ENCODE results near the gene NCKAP5. TPM values are rescaled to one million over a fixed set of nuclear protein-coding genes. Genes with fewer than 3 reads are reported as not detected.

Gene NCKAP5
- total RNA-seq, 1 donor from 2014 or later, result 0.87 TPM

DNA sequence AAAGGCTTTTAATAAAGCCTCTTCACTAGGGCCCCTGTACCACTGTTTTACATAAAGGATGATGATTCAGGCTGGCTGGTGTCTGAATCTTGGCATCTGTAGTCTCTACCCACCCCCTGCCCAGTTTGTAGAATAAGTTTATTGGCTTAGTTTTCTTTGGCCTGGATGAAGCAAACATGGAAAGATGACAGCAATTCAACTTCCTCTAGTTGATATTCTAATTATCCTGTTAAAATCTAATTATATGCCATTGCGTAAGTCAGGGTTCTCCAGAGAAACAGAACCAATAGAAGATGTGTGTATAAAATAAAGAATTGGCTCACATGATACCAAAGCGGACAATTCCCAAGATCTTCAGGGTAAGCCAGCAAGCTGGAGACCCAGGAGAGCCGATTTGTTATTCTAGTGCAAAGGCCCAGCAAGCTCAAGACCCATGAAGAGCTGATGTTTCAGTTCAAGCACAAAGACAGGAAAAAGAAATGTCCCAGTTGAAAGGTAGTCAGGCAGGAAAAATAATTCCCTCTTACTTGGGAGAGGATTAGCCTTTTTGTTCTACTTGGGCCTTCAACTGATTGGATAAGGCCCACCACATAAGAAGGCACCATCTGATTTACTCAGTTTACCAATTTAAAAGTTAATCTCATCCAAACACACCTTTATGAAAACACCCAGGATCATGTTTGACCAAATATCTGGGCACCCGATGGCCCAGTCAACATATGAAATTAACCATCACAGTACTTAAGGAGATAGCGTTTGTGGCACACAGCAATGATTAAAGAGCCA, 815.6 kb downstream of the NCKAP5 start:
- Mint-ChIP-seq H3K27me3 (ENCODE audit: low read depth) (no peaks in the 10 kb centered on the region), H3K4me1 (ENCODE audit: low read depth) (peaks cover 6% of the 10 kb centered on the region), H3K36me3 (ENCODE audit: low read depth) (no peaks in the 10 kb centered on the region), H3K27ac (ENCODE audit: unreplicated experiment) (no peak overlapping the region), H3K9me3 (ENCODE audit: low read depth) (peaks cover 5% of the 10 kb centered on the region), H3K4me3 (ENCODE audit: unreplicated experiment) (no peak overlapping the region)
- TF ChIP-seq, protein P1, sequence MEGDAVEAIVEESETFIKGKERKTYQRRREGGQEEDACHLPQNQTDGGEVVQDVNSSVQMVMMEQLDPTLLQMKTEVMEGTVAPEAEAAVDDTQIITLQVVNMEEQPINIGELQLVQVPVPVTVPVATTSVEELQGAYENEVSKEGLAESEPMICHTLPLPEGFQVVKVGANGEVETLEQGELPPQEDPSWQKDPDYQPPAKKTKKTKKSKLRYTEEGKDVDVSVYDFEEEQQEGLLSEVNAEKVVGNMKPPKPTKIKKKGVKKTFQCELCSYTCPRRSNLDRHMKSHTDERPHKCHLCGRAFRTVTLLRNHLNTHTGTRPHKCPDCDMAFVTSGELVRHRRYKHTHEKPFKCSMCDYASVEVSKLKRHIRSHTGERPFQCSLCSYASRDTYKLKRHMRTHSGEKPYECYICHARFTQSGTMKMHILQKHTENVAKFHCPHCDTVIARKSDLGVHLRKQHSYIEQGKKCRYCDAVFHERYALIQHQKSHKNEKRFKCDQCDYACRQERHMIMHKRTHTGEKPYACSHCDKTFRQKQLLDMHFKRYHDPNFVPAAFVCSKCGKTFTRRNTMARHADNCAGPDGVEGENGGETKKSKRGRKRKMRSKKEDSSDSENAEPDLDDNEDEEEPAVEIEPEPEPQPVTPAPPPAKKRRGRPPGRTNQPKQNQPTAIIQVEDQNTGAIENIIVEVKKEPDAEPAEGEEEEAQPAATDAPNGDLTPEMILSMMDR (IDR thresholded peaks at IDR 0.05), result no peak
- DNase-seq (ENCODE audit: low spot score), result no peak

DNA sequence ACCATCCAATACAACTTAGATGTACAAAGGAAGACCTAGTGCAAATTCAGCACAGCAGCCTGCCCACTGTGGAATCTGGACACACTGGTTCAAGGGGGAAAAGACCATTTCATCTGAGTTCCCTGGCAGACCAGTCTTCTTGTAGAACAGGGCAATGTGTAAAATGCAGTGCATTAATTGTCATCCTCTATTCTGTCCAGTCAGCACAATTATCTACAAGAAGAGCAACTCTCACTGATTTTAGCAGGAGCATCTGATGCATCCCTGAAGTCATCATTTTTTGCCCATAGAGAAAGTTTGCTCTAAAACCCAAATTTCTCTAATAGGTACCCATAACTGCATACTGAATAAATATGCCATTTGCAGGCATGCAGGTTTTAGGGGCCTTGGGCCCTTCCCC, 816.4 kb downstream of the NCKAP5 start:
- Mint-ChIP-seq H3K27me3 (ENCODE audit: low read depth) (no peaks in the 10 kb centered on the region), H3K27ac (ENCODE audit: unreplicated experiment) (no peak overlapping the region), H3K4me1 (ENCODE audit: low read depth) (no peaks in the 10 kb centered on the region), H3K4me3 (ENCODE audit: unreplicated experiment) (no peak overlapping the region), H3K36me3 (ENCODE audit: low read depth) (no peaks in the 10 kb centered on the region), H3K9me3 (ENCODE audit: low read depth) (peaks cover 5% of the 10 kb centered on the region)
- TF ChIP-seq, protein P1 (IDR thresholded peaks at IDR 0.05), result no peak
- no peak for DNase-seq (ENCODE audit: low spot score)

DNA sequence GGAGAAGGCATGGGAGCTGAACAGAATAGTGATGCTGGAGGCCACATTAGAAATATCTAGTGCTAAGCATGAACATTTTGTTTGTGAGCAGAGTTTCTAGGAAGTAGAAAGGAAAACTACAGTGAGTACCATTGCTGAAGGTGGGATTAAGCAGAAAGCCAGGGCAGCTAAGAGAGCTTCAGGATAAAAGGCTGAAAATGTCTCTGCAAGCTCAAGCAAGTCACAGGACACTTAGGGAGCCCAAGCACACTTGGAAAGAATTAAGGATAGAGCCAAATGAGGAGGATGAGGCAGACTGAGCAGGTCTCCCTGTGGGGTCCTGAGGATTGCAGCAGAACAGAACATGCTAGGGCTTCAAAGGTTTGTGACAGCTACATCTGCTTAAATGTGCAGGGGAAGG, 817.7 kb downstream of the NCKAP5 start:
- no peaks in the 10 kb centered on the region for H3K27me3 Mint-ChIP-seq (ENCODE audit: low read depth)
- no peak overlapping the region for H3K4me3 Mint-ChIP-seq (ENCODE audit: unreplicated experiment)
- peaks cover 5% of the 10 kb centered on the region for H3K9me3 Mint-ChIP-seq (ENCODE audit: low read depth)
- no peak overlapping the region for H3K27ac Mint-ChIP-seq (ENCODE audit: unreplicated experiment)
- no peaks in the 10 kb centered on the region for H3K4me1 Mint-ChIP-seq (ENCODE audit: low read depth)
- no peak for DNase-seq (ENCODE audit: low spot score)
- no peaks in the 10 kb centered on the region for H3K36me3 Mint-ChIP-seq (ENCODE audit: low read depth)
- TF ChIP-seq, protein P1 (IDR thresholded peaks at IDR 0.05), result no peak

DNA sequence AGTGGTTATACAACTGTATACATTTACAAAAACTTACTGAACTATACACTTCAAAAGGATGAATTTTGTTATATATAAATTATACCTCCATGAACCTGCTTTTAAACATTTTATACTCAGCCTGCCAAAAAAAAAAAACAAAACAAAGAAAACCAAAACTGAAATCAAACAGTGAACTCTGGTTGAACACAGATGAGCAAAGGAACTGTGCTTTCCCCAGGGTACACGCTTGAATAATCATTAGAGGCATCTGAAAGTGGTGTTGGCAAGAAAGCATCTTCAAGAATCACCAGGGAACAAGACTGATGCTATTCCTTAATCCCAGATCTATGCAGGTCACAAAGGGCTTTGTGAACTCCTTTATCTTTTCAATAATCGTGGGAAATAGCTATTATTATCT, 821.2 kb downstream of the NCKAP5 start:
- TF ChIP-seq, protein P1 (IDR thresholded peaks at IDR 0.05), result no peak
- peaks cover 2% of the 10 kb centered on the region for H3K36me3 Mint-ChIP-seq (ENCODE audit: low read depth)
- H3K27me3 Mint-ChIP-seq (ENCODE audit: low read depth), result no peaks in the 10 kb centered on the region
- H3K27ac Mint-ChIP-seq (ENCODE audit: unreplicated experiment), result no peak overlapping the region
- H3K9me3 Mint-ChIP-seq (ENCODE audit: low read depth), result peaks cover 14% of the 10 kb centered on the region
- H3K4me1 Mint-ChIP-seq (ENCODE audit: low read depth), result no peaks in the 10 kb centered on the region
- no peak overlapping the region for H3K4me3 Mint-ChIP-seq (ENCODE audit: unreplicated experiment)
- DNase-seq (ENCODE audit: low spot score), result no peak

DNA sequence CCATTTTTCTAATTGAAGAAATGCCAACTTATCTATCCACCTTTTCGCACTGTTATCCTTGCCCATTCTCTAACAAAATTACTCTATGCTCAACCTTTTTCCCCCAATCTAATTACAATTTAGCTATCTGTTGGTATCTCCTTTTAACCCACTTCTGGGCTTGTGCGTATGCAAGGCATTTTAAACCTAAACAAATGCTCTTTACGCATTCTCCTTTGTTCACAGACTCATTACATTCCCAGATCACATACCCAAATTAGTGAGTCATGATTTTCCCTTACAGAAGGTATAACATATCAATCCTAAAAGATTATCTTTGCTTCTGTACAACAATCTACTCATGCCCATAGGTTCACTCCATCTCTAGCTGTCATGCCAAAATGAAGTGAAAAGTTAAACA, 826.5 kb downstream of the NCKAP5 start:
- no peaks in the 10 kb centered on the region for H3K4me1 Mint-ChIP-seq (ENCODE audit: low read depth)
- H3K4me3 Mint-ChIP-seq (ENCODE audit: unreplicated experiment), result no peak overlapping the region
- H3K27me3 Mint-ChIP-seq (ENCODE audit: low read depth), result no peaks in the 10 kb centered on the region
- H3K9me3 Mint-ChIP-seq (ENCODE audit: low read depth), result peaks cover 14% of the 10 kb centered on the region
- H3K36me3 Mint-ChIP-seq (ENCODE audit: low read depth), result peaks cover 2% of the 10 kb centered on the region
- TF ChIP-seq, protein P1 (IDR thresholded peaks at IDR 0.05), result no peak
- H3K27ac Mint-ChIP-seq (ENCODE audit: unreplicated experiment), result no peak overlapping the region
- no peak for DNase-seq (ENCODE audit: low spot score)

Measured in chondrocyte (in vitro differentiated cells).